ENCODE data around the gene SLC16A12.
A peak's percentile ranks its signal among the peaks of the same experiment; 100 is the strongest.

SLC16A12 gene

GRCh38 chr10:89505640-89506275 lies 29.6 kb downstream of the SLC16A12 start:
- DNase-seq: no peak

- DNase-seq: no peak
Measured at GRCh38 chr10:89504691-89505090, 30.7 kb downstream of the SLC16A12 start.

- no peak for DNase-seq
Measured at GRCh38 chr10:89503652-89504370, 31.6 kb downstream of the SLC16A12 start.

GRCh38 chr10:89503151-89503550 lies 32.2 kb downstream of the SLC16A12 start:
- DNase-seq: peak; percentile 59

GRCh38 chr10:89502549-89502948 lies 32.8 kb downstream of the SLC16A12 start:
- no peak for DNase-seq

GRCh38 chr10:89494575-89494974 lies 40.8 kb downstream of the SLC16A12 start:
- no peak for DNase-seq

- no peak for DNase-seq
Measured at GRCh38 chr10:89494068-89494467, 41.3 kb downstream of the SLC16A12 start.

GRCh38 chr10:89491932-89492331 lies 43.5 kb downstream of the SLC16A12 start:
- no peak for DNase-seq

GRCh38 chr10:89490596-89491335 lies 44.6 kb downstream of the SLC16A12 start:
- no peak for DNase-seq

GRCh38 chr10:89482256-89482655 lies 53.1 kb downstream of the SLC16A12 start:
- DNase-seq: no peak

GRCh38 chr10:89481662-89482061 lies 53.7 kb downstream of the SLC16A12 start:
- DNase-seq: no peak

GRCh38 chr10:89479771-89480446 lies 55.5 kb downstream of the SLC16A12 start:
- no peak for DNase-seq

- no peak for DNase-seq
Measured at GRCh38 chr10:89478739-89479654, 56.4 kb downstream of the SLC16A12 start.

GRCh38 chr10:89478085-89478738 lies 57.2 kb downstream of the SLC16A12 start:
- DNase-seq: no peak

GRCh38 chr10:89476150-89476549 lies 59.2 kb downstream of the SLC16A12 start:
- no peak for DNase-seq

GRCh38 chr10:89475591-89475998 lies 59.8 kb downstream of the SLC16A12 start:
- DNase-seq: no peak

- no peak for DNase-seq
Measured at GRCh38 chr10:89475125-89475524, 60.3 kb downstream of the SLC16A12 start.

- DNase-seq: no peak
Measured at GRCh38 chr10:89474452-89474851, 60.9 kb downstream of the SLC16A12 start.

- no peak for DNase-seq
Measured at GRCh38 chr10:89471110-89471809, 64.1 kb downstream of the SLC16A12 start.

- DNase-seq: no peak
Measured at GRCh38 chr10:89470628-89471027, 64.8 kb downstream of the SLC16A12 start.

- no peak for DNase-seq
Measured at GRCh38 chr10:89469517-89469916, 65.9 kb downstream of the SLC16A12 start.

Measured in NCI-H748 treated with DMSO at 0.1 percent for 48 hours (cell line).